BJ (cell line): ENCODE results near the gene SARDH. TPM values are rescaled to one million over a fixed set of nuclear protein-coding genes. Genes with fewer than 3 reads are reported as not detected.

ENCODE experiments used
- CTCF ChIA-PET: fragments of 350-600 bp; formaldehyde crosslinking; extraction: SDS; loops from one replicate; lab custom pipeline; 2021; ENCODE audit warnings: antibody characterized with exemption, inconsistent platforms; lab: Yijun Ruan, JAX
- POLR2A ChIA-PET: fragments of 300-600 bp; sonication (Branson Sonifier 250); formaldehyde crosslinking; extraction: SDS; loops from one replicate; lab custom pipeline; 2021; ENCODE audit warnings: antibody characterized with exemption; lab: Charles Lee
- DNase-seq: peaks from one replicate; pipeline ENCODE4 v3.0.0-alpha.2; 2011; ENCODE audit warnings: low read depth
- H3K27me3 ChIP-seq: 2 replicates; pipeline ENCODE4 v1.6.0; 2011; ENCODE audit warnings: low read length; ENCODE audit not compliant: control insufficient read depth, insufficient read depth
- H3K36me3 ChIP-seq: 2 replicates; pipeline ENCODE4 v1.5.1; 2011; ENCODE audit warnings: low read length; ENCODE audit not compliant: control insufficient read depth, insufficient read depth
- H3K4me3 ChIP-seq: 2 replicates; pipeline ENCODE4 v1.5.1; 2011; ENCODE audit warnings: low read depth, mild to moderate bottlenecking, control low read depth, low read length
- polyA plus RNA-seq: library from polyadenylated mRNA; depleted of rRNA; stranded (reverse); fragments of >200 nt; gene quantifications from 2 replicates; pipeline ENCODE4 v1.2.3, GENCODE V29; 2011
- TF ChIP-seq, protein P1 (sequence below): IDR thresholded peaks from 2 replicates; pipeline ENCODE4 v1.5.1; 2011; ENCODE audit warnings: low read depth, mild to moderate bottlenecking, control low read depth, inconsistent platforms, low read length, moderate library complexity; ENCODE audit not compliant: insufficient read depth

Gene SARDH
- polyA plus RNA-seq, 1 experiment, result 0.53 TPM

DNA sequence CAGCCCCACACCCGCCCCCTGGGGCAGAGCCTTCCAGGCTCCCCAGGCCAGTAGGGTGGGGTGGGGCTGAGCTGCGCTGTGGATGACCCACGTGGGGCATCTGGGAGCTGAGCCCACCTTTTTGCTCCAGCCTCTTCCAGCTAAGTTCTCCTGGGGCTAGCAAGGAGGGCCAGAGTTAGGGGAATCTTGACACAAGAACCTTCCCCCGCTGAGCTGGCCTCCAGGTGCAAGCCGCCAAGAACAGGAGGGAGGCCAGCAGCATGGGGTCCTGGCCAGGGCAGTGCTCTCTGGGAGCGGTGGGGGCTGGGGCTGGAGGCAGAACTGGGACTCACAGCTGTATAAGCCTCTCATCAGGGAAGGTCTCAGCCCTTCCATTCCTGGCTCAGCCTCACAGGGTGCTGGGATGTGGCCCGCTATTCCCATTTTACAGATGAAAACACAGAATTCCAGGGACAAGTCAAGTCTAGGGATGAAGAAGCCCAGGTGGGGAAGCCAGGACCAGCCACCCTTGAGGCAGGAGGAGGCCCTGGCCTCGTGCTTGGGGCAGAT lies 21.5 kb downstream of the SARDH start:
- Histone ChIP-seq H3K36me3 (no peaks in the 10 kb centered on the region), H3K27me3 (no peaks in the 10 kb centered on the region; the same call in 1 of the 2 replicates), H3K4me3 (no peak overlapping the region)
- TF ChIP-seq, protein P1, sequence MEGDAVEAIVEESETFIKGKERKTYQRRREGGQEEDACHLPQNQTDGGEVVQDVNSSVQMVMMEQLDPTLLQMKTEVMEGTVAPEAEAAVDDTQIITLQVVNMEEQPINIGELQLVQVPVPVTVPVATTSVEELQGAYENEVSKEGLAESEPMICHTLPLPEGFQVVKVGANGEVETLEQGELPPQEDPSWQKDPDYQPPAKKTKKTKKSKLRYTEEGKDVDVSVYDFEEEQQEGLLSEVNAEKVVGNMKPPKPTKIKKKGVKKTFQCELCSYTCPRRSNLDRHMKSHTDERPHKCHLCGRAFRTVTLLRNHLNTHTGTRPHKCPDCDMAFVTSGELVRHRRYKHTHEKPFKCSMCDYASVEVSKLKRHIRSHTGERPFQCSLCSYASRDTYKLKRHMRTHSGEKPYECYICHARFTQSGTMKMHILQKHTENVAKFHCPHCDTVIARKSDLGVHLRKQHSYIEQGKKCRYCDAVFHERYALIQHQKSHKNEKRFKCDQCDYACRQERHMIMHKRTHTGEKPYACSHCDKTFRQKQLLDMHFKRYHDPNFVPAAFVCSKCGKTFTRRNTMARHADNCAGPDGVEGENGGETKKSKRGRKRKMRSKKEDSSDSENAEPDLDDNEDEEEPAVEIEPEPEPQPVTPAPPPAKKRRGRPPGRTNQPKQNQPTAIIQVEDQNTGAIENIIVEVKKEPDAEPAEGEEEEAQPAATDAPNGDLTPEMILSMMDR, result no peak
- ChIA-PET POLR2A (no interaction called here), CTCF (interaction anchor here (1.3 to 3.0 kb wide), 7 partner anchors 12 to 183 kb away, joined by 3 to 17 read pairs (median 8); partner anchors contain the start of gene SARDH)
- DNase-seq, result no peak

DNA sequence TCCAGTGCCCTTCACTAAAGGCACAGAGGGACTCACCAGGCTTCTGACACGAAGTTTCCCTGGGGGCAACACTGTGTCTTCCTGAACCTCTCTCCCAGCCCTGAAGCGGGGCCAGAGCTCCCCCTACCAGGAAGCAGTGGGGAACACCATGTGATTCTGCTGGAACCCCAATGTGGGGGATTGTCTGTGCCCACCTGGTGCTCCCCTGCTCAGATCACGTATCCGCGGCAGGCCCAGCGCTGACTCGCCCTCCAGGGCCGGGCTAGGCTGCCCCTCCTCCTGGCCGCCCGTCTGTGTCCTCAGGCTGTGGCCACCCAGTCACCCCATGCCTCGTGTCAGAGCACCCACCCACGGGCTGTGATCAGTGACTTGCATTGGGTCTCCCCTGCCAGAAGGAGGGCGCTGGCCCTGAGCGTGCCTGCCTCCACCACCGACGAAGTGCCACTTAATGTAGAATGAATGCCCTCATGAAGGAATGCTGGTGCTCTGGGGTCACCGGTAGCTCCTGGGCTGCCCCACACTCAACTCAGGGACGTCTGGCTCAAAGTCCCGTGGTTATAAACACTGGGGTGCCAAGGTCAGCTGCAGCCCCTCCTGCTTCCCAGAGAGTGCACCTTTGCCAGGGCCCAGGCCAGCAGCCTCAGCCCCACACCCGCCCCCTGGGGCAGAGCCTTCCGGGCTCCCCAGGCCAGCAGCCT lies 22.1 kb downstream of the SARDH start:
- H3K36me3 ChIP-seq, result no peaks in the 10 kb centered on the region
- CTCF ChIA-PET, result interaction anchor here (1.0 to 3.0 kb wide), 11 partner anchors 10 to 183 kb away, joined by 3 to 17 read pairs (median 4); partner anchors contain the start of gene SARDH
- TF ChIP-seq, protein P1, result peak; percentile 46
- no peak for DNase-seq
- POLR2A ChIA-PET, result no interaction called here
- no peak overlapping the region for H3K4me3 ChIP-seq
- H3K27me3 ChIP-seq, result no peaks in the 10 kb centered on the region; the same call in 1 of the 2 replicates

DNA sequence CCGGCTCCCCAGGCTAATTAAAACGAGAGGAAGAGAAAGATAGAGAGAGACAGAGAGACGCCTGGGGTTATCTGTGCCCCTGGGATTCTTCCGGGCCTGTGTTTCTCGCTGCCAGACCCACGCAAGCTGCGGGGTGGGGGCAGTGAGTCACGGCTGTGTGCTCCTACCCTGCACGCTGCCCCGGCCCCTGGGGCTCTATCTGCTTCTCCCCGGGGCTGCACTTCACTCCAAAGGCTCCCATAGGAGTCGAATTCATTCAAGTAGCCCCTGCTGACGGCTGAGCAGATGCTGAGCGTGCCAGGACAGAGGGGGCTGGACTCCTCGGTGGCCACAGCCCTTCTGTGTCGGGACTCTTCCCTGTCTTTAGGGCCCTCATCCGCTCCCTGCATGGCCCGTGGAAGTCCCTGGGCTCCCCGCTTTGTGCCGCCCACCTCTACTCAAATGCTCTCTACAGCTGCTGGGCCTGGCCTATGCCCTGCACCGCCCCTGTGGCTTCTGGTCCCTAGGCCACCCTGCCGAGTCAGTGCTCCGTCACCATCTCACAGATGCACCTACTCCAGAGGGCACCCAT lies 22.8 kb downstream of the SARDH start:
- CTCF ChIA-PET, result interaction anchor here (1.0 to 3.0 kb wide), 12 partner anchors 9 to 528 kb away, joined by 3 to 17 read pairs (median 4); partner anchors contain the start of gene SARDH
- Histone ChIP-seq H3K4me3 (no peak overlapping the region), H3K27me3 (no peaks in the 10 kb centered on the region; the same call in 1 of the 2 replicates), H3K36me3 (no peaks in the 10 kb centered on the region)
- TF ChIP-seq, protein P1, result no peak
- no peak for DNase-seq
- POLR2A ChIA-PET, result interaction anchor here (0.6 kb wide), 1 partner anchor 255 kb away, joined by 4 read pairs; no protein-coding TSS in a partner anchor

DNA sequence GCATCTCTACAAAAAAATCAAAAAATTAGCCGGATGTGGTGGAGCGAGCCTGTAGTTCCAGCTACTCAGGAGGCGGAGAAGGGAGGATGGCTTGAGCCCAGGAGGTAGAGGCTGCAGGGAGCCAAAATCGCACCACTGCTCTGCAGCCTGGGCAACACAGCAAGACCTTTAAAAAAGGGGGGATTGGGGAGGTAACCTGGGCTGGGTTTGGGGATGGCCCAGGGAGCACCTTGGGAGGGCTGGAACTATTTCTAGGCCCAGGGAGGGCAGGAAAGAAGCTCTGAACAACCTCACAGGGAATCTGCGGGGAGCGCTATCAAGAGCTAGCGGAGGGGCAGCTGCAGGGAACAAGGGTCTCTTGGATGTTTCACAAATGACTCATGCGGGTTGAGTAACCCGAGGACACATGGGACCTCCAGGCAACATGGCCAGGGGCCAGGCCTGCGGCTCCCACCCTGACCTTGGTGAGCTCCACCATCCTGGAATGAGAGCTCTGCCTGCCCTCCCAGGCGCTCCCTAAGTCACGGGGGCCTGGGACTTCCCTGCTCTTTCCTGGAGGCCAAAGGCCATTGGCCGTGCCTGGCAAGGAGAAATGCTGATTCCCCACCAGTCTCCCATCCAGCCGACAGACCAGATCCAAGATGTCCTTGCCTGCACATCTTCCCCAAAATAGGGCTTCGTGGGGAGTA lies 23.4 kb downstream of the SARDH start:
- TF ChIP-seq, protein P1, result no peak
- no peak for DNase-seq
- no peak overlapping the region for H3K4me3 ChIP-seq

More for the DNA sequence above, 23.4 kb downstream of the SARDH start:
- no peaks in the 10 kb centered on the region; the same call in 1 of the 2 replicates for H3K27me3 ChIP-seq
- POLR2A ChIA-PET, result interaction anchor here (0.6 kb wide), 1 partner anchor 255 kb away, joined by 4 read pairs; no protein-coding TSS in a partner anchor
- H3K36me3 ChIP-seq, result no peaks in the 10 kb centered on the region
- CTCF ChIA-PET, result interaction anchor here (1.0 to 3.0 kb wide), 10 partner anchors 8 to 528 kb away, joined by 3 to 17 read pairs (median 4); partner anchors contain the start of gene SARDH
